NT2/D1 (cell line): ENCODE results near the gene GRIK1.

ENCODE experiments used
- DNase-seq: peaks from one replicate; pipeline ENCODE4 v3.0.0-alpha.2; 2011; ENCODE audit warnings: low read depth, low spot score
- H3K27me3 ChIP-seq: 2 replicates; pipeline ENCODE4 v1.6.0; 2011; ENCODE audit warnings: mild to moderate bottlenecking; ENCODE audit not compliant: insufficient read length, insufficient read depth
- H3K36me3 ChIP-seq: 2 replicates; pipeline ENCODE4 v1.6.1; 2011; ENCODE audit warnings: mild to moderate bottlenecking, low read length, mixed read lengths; ENCODE audit not compliant: insufficient read depth, insufficient read length
- H3K4me1 ChIP-seq: 2 replicates; pipeline ENCODE4 v1.5.1; 2011; ENCODE audit not compliant: insufficient read depth, insufficient read length
- H3K4me3 ChIP-seq: 2 replicates; pipeline ENCODE4 v1.5.1; 2011; ENCODE audit warnings: low read depth; ENCODE audit not compliant: insufficient read length
- H3K9ac ChIP-seq: 2 replicates; pipeline ENCODE4 v1.6.0; 2011; ENCODE audit warnings: low read depth; ENCODE audit not compliant: insufficient read length
- H3K9me3 ChIP-seq: 2 replicates; pipeline ENCODE4 v1.5.1; 2011; ENCODE audit warnings: mild to moderate bottlenecking, low read length; ENCODE audit not compliant: insufficient read depth
- SUZ12 ChIP-seq: IDR thresholded peaks from 2 replicates; pipeline ENCODE4 v1.6.1; 2011; ENCODE audit not compliant: insufficient read length, insufficient read depth; ENCODE audit errors: extremely low read depth
- YY1 ChIP-seq: IDR thresholded peaks from 2 replicates; pipeline ENCODE4 v1.6.1; 2011; ENCODE audit not compliant: insufficient read length, insufficient read depth
- ZNF274 ChIP-seq: IDR thresholded peaks from 2 replicates; pipeline ENCODE4 v1.6.1; 2011; ENCODE audit warnings: mild to moderate bottlenecking, low read depth, low read length

The GRIK1 gene

GRCh38 chr21:29557931-29558725, 381.7 kb downstream of the GRIK1 start:
- no peak for DNase-seq
- Histone ChIP-seq H3K9ac (no peak overlapping the region), H3K4me1 (no peaks in the 10 kb centered on the region), H3K4me3 (no peak overlapping the region), H3K27me3 (no peaks in the 10 kb centered on the region), H3K36me3 (no peaks in the 10 kb centered on the region), H3K9me3 (no peaks in the 10 kb centered on the region)
- TF ChIP-seq YY1, result no peak
- TF ChIP-seq ZNF274, result no peak

- no peak for TF ChIP-seq YY1
- no peak for TF ChIP-seq SUZ12
- TF ChIP-seq ZNF274, result no peak
Observed at GRCh38 chr21:29557200-29557599, 382.6 kb downstream of the GRIK1 start.

DNA sequence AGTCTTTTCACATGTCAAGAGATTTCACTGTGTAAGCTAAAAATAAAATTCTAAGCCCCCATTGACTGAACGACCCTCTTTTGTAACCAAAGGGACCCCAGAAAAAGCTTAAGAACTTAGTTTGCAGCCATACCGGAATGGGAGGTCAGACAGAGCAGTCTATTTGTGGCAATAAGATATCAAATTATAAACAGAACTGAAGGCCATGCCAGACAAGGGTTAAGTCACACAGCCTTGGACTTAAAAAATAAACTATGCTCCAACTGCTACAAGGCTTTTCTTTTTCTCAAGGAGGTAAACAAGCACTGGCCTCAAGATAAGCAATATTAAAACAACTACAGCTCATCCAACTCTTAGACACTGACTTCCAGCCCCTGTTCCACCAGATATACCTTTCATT, 384.2 kb downstream of the GRIK1 start:
- no peaks in the 10 kb centered on the region for H3K36me3 ChIP-seq
- H3K27me3 ChIP-seq, result no peaks in the 10 kb centered on the region
- no peak overlapping the region for H3K9ac ChIP-seq
- no peak overlapping the region for H3K4me3 ChIP-seq
- TF ChIP-seq YY1, result no peak
- TF ChIP-seq SUZ12, result no peak
- TF ChIP-seq ZNF274, result no peak
- no peaks in the 10 kb centered on the region for H3K4me1 ChIP-seq
- DNase-seq, result no peak
- H3K9me3 ChIP-seq, result no peaks in the 10 kb centered on the region

More at GRCh38 chr21:29557200-29557599, 382.6 kb downstream of the GRIK1 start:
- Histone ChIP-seq H3K4me3 (no peak overlapping the region), H3K27me3 (no peaks in the 10 kb centered on the region), H3K9me3 (no peaks in the 10 kb centered on the region), H3K4me1 (no peaks in the 10 kb centered on the region), H3K9ac (no peak overlapping the region), H3K36me3 (no peaks in the 10 kb centered on the region)
- no peak for DNase-seq

- H3K9ac ChIP-seq, result no peak overlapping the region
- no peak for TF ChIP-seq YY1
- TF ChIP-seq ZNF274, result no peak
- TF ChIP-seq SUZ12, result no peak
- no peak overlapping the region for H3K4me3 ChIP-seq
- H3K9me3 ChIP-seq, result no peaks in the 10 kb centered on the region
- no peaks in the 10 kb centered on the region for H3K36me3 ChIP-seq
- no peak for DNase-seq
- no peaks in the 10 kb centered on the region for H3K4me1 ChIP-seq
- no peaks in the 10 kb centered on the region for H3K27me3 ChIP-seq
Observed at GRCh38 chr21:29550205-29550604, 389.6 kb downstream of the GRIK1 start.

DNA sequence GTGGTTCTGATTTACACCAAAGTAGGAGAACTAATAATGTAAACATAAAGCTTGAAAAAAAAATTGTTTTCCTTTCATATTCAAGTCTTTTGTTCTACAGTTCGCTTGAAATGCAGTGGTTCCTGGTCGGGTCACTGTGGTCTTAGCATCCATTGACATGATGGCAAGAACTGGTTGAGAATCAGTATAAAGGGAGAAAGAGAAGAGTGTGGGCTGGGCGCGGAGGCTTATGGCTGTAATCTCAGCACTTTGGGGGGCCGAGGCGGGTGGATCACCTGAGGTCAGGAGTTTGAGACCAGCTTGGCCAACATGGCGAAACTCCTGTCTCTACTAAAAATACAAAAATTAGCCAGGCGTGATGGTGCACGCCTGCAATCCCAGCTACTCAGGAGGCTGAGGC, 390.2 kb downstream of the GRIK1 start:
- no peak for DNase-seq
- no peaks in the 10 kb centered on the region for H3K27me3 ChIP-seq
- H3K4me3 ChIP-seq, result no peak overlapping the region
- H3K9ac ChIP-seq, result no peak overlapping the region
- TF ChIP-seq YY1 (no peak), ZNF274 (no peak), SUZ12 (no peak)
- H3K4me1 ChIP-seq, result no peaks in the 10 kb centered on the region
- no peaks in the 10 kb centered on the region for H3K36me3 ChIP-seq
- no peaks in the 10 kb centered on the region for H3K9me3 ChIP-seq

DNA sequence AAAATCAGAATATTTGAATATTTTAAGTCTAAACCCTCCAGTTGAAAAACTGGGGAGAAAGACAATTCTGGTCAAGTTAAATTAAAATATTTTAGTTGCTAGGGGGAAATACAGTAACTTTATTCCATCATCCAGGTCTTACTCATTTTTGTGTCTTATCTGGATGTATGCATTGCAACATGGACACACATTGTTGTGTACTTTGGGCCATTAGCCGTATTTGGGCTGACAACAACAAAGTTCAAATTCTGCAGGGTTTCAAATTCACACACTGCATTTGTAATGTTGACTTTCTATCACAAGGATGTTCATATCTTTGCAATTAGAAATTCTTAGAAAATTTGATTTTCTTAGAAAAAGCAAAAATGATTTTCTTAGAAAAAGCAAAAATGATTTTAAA, 391.8 kb downstream of the GRIK1 start:
- no peaks in the 10 kb centered on the region for H3K9me3 ChIP-seq
- H3K9ac ChIP-seq, result no peak overlapping the region
- DNase-seq, result no peak
- H3K36me3 ChIP-seq, result no peaks in the 10 kb centered on the region
- no peaks in the 10 kb centered on the region for H3K27me3 ChIP-seq
- no peak overlapping the region for H3K4me3 ChIP-seq
- TF ChIP-seq ZNF274 (no peak), SUZ12 (no peak), YY1 (no peak)
- no peaks in the 10 kb centered on the region for H3K4me1 ChIP-seq

DNA sequence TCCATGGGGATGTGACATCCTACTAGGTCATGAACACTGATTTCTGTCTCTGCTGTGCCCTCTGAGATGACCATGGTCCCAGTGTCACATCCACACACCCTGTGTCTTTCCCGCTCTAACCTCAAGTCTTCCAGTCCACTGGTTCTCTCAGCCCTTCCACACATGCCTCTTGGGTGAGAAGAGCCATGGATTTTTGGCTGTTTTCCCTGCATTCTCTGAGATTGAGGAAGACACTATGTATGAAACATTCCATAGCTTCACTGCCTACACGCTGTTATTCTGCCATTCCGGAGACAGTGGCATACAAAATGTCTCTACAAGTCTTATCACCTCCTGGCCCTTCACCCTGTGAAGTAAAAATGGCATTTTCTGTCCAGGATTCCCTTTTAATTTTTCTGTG, 393.7 kb downstream of the GRIK1 start:
- no peaks in the 10 kb centered on the region for H3K9me3 ChIP-seq
- no peaks in the 10 kb centered on the region for H3K36me3 ChIP-seq
- no peaks in the 10 kb centered on the region for H3K4me1 ChIP-seq
- no peak for TF ChIP-seq YY1
- no peak for TF ChIP-seq SUZ12
- H3K4me3 ChIP-seq, result no peak overlapping the region
- no peaks in the 10 kb centered on the region for H3K27me3 ChIP-seq
- DNase-seq, result no peak
- H3K9ac ChIP-seq, result no peak overlapping the region
